Lung microvascular endothelial cell (primary cell): ENCODE measurements around the gene OR2V2. TPM values are rescaled to one million over a fixed set of nuclear protein-coding genes. Genes with fewer than 3 reads are reported as not detected.
"Not testable (repeated sequence)": the region's sequence is repeated elsewhere in the genome, so short reads cannot be mapped to it uniquely, and the experiment has no call there.

Experiments used
- DNase-seq, 2 donors: peaks; one replicate each; pipeline versions ENCODE4 v3.0.0 to v3.0.0-alpha.2; 2010; ENCODE audit warnings: low read depth in 2 of 2
- total RNA-seq: library from RNA; depleted of rRNA; stranded (reverse); fragments of >200 nt; gene quantifications from 2 replicates; pipeline ENCODE4 v1.2.1, GENCODE V29; 2014

OR2V2 gene
- total RNA-seq, 1 donor from 2014 or later: not detected

DNA sequence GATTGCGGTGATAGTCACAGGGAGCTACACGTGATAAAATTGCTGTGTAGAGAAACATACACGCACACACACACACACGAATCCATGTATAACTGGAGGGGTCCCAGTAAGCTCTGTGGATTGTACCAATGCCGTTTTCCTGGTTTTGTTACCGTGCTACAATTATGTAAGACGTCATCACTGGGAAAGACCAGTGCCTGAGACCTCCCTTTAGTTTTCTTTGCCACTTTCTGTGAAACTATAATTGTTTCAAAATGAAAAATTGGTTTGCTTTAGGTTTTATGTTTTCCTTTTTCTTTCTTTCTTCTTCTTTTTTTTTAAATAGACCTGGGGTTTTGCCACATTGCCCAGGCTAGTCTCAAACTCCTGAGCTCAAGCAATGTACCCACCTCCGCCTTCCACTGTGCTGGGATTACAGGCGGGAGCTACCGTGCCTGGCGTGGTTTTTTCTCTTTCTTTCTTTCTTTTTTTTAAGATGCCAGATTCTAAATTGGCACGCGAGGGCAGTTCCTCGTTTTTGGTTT, 21.3 kb downstream of the OR2V2 start:
- peak in 1 of 2 donors; percentile 39 for DNase-seq

DNA sequence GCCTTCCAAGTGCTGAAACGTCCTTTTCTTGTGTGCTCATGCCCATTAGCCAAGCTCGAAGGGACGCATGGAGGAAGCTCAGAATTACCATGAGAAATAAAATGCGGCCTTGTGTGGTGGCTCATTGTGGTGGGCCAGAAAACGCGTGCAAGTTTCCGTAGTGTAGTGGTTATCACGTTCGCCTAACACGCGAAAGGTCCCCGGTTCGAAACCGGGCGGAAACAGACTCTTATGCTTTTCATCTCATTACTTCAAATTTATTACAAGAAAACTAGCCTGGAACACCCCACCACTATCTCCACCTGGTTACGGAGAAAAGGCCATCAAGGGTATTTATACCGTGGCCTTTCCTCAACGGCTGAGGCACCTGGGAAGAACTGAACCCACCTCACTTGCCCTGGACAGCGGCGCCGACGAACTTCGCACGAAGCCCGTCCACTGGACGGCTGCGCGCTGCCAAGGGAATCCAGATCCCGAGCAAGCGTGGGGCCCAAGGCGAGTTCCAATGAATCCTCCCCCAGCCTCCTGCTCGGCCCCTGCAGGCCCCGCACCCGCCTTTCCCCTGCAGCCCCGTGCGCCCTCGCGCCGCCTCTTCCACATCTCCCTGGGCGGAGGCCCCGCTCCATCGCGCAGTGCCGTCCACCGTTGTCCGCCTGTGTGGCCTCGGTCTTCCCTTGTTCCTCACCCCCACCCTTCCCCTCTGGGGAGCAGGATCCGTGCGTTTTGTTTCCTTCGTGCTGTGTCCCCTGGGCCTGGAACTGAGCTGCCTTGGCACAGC, 22.3 kb downstream of the OR2V2 start:
- DNase-seq: peak; percentile 71 to 76

DNA sequence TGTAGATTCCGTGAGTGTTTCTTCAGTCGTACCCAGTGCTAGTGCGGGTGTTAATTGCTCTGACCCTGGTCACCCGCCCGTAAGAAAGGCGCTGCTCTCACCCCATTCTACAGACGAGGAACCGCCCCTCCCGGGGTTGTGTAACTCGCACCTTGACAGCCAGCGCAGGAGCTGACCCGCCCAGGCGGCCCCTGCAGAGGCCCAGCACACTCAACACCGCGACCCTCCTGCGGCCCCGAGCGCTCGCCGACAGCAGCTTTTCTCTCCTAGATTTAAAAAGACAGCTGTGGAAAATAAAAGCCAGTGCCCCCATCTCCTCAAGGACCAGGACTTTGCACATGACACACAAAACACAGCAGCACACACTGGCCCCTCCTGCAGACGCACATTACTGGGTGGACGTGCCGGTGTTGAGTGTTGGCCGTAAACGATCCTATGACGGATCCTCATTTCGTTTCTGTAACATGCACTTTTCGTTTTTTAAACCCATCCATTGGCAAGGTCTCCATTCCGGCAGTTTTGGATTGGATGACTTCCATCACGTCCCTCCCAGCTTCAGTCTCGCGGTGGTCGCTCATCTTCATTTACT, 22.9 kb downstream of the OR2V2 start:
- no peak for DNase-seq

DNA sequence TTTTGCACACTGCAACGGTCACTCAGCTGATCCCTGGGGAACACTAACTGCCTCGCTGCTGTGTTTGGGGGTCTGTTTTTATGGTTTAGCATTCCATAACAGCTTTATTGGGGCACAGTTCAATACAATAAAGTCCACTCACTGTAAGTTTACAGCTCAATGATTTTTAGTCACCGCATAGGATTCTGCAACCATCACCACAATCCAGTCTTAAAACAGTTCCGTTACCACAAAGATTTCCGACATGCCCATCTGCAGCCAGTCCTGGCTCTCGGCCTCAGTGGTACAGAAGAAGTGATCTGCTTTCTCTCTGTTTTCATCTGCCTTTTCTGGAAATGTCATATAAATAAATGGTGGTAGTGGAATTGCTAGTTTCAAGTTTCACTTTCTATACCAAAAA, 23.6 kb downstream of the OR2V2 start:
- no peak for DNase-seq

DNA sequence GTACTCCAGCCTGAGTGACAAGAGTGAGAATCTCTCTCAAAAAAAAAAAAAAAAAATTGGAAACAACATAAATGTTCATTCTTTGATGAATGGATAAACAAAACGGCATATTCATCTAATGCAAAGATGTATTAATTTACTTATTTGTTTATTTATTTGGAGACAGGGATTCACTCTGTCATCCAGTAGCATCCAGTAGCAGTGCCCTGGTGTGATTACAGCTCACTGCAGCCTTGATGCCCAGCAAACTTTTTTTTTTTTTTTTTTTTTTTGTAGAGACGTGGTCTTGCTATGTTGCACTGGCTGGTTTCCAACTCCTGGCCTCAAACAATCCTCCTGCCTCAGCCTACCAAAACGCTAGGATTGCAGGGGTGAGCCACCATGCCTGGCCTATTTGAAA, 24.4 kb downstream of the OR2V2 start:
- DNase-seq: no peak

DNA sequence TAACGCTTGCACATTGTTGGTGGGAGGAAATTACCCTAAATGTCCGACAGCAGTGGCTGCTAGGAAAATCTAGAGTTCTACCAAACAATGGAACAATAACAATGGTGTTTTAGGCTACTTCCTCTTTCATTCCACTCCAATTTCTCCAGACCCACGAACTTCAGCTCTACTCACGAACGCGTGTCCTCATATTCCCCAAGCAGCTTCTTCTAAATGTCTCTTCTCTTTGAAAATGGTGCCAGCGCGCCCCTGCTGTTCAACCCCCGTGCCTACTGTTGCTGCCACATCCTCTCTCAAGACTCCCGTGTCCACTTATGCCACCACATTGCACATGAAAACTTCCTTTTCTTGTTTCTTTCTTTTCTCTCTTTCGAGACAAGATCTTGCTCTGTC, 25.6 kb downstream of the OR2V2 start:
- DNase-seq: peak in 1 of 2 donors; percentile 81

DNA sequence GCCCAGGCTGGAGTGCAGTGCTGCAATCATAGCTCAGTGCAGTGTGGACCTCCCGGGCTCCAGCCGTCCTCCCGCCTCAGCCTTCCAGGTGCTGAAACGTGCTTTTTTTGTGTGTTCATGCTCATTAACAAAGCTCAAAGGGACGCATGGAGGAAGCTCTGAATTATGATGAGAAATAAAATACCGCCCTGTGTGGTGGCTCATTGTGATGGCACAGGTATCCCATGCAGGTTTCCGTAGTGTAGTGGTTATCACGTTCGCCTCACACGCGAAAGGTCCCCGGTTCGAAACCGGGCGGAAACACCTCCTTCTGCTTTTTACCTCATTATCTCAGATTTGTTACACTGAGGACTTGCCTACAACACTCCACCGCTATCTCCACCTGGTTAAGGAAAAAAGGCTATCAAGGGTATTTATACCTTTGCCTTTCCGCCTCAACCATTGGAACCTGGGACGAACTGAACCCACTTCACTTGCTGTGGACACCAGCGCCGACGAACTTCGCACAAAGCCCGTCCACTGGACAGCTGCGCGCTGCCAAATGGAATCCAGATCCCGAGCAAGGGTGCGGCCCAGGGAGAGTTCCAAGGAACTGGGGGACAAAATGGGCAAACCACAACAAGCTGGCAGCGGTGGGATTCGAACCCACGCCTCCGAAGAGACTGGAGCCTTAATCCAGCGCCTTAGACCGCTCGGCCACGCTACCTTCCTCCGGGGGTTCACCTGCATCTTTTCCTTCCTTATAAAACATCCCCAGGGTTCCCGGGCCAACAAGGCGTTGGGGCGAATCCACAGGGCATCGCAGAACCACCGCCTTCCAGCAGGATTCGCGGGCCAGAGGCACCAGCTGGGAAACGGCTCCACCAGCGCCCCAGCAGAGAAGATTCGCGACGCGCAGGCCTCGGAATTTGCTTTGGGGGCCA, 26.3 kb downstream of the OR2V2 start:
- peak; percentile 44 to 61 for DNase-seq

DNA sequence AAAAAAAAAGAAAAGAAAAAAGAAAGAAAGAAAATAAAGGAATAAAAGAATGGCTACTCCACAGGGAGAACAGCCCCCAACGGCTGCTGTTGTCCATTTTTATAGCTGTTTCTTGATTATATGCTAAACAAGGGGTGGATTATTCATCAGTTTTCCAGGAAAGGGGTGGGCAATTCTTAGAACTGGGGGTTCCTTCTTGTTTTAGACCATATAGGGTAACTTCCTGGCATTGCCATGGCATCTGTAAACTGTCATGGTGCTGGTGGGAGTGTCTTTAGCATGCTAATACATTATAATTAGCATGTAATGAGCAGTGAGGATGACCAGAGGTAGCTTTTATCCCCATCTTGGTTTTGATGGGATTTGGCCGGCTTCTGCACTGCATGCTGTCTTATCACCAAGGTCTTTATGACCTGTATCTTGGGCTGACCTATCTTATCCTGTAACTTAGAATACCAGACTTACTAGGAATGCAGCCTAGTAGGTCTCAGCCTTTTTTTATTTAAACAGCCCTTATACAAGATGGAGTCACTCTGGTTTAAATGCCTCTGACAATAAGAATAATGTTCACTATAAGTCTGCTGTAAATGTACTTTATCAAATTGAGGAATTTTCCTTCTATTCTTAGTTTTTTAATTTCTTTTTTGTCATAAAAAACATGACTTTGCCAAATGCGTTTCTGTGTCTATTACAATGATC, 29.0 kb downstream of the OR2V2 start:
- DNase-seq: no peak

DNA sequence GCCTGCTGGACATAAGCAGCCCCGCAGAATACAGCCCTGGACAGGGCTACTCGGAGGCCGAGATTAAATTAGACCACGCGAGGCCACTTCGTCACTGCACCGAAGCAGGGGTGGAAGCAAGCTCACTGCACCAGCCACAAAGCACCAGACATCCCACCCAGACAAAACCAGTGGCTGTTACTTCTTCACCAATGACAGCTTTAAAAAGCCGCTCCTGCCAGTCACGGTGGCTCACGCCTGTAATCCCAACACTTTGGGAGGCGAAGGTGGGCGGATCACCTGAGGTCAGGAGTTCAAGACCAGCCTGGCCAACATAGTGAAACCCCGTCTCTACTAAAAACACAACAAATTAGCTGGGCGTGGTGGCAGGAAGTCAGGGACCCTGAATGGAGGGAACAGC, 30.2 kb downstream of the OR2V2 start:
- not testable (repeated sequence) for DNase-seq

DNA sequence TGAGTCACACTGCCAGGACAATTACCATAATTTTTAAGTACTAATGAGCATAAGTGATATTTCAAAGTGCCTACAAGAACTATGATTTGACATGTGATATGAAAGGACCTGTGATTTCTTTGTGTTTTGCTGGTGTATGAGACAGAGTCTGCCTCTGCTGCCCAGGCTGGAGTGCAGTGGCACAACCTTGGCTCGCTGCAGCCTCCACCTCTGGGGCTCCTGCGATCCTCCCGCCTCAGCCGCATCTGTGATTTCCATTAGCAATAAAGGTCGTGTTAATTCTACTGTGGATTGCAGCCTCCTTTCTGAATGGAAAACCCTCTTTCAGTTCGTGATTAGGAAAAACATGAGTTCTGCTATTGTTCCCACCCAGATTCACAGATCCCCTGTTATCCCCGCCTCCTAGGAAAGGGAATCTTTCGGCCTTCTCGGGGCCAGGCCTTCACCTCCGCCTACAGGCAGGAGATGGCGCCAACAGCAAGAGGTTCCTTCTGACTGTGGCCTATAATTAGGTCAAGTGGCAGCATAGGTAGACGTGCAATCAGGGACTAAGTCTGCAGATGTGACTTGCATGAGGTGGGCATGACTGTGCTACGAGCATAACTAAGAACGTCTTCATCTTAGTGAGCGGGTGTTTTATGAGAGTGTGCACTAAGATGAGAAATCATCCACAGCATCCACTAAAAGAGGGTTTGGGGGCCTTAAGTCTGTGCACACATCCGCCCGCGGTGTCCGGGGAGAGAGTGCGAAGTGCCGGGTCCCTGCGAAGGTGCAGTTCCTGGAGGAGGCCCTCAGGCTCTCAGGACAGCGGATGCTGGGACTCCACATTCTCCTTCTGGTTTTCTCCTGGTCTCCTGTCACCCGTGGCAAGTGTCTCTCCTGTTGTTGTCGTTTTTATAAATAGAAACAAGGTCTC, 34.5 kb downstream of the OR2V2 start:
- peak; percentile 79 to 81 for DNase-seq

DNA sequence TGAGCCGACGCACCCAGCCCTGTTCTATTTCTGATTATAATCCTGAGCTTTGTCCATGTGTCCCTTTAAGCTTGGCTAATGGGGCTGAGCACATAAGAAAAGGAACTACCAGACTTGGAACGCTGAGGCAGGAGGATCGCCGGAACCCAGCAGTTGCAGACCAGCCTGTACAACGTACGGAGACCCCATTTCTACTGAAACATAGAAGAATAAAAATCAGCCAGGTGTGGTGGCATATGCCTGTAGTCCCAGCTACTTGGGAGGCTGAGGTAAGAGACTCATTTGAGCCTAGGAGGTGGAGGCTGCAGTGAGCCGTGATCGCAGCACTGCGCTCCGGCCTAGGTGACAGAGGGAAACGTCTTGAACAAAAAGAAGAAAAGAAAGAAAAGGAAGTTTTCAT, 35.3 kb downstream of the OR2V2 start:
- DNase-seq: no peak

DNA sequence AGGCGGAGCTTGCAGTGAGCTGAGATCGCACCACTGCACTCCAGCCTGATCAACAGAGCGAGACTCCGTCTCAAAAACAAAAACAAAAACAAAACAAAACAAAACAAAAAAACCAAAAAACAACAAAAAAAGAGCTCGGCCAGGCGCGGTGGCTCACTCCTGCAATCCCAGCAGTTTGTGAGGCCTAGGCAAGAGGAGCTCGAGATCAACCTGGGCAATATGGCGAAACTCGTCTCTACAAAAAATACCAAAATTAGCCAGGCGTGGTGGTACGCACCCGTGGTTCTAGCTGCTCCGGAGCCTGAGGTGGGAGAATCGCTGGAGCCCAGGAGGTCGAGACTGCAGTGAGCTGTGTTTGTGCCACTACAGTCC, 37.4 kb downstream of the OR2V2 start:
- no peak for DNase-seq

DNA sequence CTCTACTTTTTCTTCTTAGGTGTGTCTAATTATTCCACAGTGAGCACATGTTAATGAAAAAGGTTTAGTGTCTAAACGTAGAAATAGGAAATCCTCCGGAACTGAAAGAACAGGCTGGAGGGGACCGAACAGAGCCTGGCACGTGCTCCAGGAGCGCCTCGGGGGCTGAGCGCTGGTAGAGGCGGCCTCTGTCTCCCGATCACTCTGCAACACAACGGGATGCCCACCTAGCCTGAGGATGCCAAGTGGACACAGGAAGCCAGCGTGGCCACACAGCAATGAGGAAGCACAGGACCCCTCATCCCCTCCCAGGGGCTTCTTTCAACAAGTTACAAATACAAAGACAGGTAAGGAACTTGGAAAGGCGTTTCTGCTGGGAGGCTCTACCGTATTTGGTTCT, 38.2 kb downstream of the OR2V2 start:
- no peak for DNase-seq

DNA sequence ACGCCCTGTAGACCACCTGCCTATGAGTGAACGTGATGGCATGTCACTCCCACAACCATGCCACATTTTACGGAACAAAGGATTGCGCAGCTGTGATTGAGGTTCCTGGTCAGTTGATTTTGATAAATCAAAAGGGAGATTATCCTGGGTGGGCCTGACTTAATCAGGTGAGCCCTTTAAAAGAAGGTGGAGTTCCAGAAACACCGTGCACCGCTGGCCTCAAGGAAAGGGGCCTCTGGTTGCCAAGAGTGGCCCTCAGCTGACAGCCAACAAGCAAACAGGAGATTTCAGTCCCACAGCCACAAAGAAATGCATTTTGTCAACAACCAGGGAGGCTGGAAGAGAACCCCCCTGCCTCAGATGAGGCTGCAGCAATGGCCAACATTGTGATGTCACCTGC, 38.6 kb downstream of the OR2V2 start:
- no peak for DNase-seq

DNA sequence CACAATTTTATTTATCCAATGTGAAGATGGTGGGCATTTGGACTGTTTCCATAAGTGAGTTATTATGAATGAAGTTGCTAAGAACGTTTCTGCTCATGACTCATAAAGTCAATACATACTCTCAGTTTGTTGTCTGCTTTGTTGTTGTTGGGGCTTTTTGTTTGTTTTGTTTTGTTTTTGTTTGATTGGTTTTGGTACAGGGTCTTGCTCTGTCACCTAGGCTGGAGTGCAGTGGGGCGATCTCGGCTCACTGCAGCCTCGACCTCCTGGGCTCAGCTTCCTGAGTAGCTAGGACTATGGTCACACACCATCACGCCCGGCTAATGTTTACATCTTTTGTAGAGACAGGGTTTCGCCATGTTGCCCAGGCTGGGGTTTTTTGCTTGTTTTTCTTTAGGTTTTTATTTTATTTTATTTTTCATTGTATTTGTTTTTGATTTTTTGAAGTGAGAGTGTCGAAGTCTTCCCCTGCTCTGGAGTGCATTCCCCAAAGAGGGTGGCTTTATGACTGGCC, 39.7 kb downstream of the OR2V2 start:
- DNase-seq: no peak

DNA sequence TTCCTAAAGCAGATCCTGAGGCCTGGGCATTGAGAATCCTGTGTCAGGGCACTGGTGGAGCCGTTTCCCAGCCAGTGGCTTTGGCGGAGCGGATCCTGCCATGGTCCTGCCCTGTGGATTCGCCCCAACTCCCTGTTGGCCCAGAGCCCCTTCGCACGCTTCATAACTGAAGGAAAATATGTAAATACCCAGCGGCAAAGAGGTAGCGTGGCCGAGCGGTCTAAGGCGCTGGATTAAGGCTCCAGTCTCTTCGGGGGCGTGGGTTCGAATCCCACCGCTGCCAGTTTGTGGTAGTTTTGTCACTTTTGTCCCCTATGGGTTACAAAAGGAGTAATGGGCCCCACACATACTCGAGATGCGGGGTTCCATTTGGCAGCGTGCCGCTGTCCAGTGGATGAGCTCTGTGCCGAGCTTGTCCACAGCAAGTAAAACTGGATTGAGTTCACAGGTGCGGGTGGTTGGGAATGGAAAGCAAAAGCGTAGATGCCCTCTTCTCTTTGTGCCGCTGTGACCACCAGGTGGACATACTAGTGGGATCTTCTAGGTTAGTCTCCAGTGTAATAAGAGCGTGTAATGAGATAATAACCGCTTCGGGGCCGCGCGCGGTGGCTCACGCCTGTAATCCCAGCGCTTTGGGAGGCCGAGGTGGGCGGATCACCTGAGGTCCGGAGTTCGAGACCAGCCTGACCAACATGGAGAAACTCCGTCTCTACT, 40.3 kb downstream of the OR2V2 start:
- peak; percentile 79 to 84 for DNase-seq

DNA sequence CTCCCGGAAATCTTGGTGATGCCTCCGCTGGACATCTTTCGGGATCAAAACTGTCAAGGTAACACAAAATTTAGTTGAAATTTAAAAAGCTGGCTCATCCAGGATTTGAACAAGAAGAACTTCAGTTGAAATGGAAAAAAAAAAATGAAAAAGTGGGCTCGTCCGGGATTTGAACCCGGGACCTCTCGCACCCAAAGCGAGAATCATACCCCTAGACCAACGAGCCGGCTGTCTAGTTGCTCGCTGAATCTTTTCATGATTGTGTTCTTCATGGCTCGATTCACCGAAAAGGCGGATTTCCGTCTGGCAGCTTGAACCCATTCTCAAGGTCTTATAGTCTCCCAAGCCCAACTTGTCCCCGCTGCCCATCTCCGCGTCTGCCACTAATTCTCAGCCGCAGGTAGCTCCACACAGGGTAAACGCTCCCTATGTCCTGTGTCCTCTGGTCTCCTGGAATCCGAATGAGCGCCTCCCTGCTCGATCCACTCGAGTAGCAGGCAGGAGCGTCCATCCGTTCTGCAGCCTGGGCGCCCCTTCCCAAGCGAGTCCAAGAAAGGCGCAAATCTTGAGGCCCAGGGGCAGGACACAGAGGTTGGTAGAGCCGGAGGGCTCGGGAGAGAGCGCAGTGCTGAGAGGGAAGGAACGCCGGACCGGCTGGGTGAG, 41.4 kb downstream of the OR2V2 start:
- peak; percentile 79 to 81 for DNase-seq

DNA sequence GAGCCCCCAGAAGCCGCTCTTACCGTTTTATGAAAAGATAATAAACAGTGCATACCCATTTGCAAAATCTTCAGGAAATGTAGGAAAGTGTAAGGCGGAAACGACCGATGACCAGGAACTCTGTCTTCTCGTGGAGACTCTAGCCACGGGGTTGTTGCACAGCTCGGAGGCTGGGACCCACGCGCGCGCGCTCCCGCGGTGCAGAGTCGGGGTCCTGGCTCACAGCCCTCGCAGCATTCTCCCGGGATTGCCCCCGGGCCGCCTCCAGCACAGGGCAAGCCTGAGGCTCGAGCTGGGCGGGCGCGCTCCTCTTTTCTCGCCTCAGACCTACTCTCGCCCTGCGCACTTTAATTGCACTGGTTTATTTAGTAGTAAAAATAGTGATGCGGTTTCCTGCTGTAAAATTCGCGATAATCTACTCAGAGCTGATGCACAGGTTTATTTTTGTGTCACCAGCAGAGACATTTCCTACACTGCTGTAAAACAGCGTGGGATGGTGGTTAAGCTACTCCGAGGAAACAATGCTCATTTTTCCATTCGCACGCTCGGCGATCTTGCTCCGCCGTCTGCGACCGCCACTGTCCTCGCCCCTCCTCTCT, 42.1 kb downstream of the OR2V2 start:
- DNase-seq: peak; percentile 51 to 65
